Measurements from ENCODE around the gene SCN3A. TPM values are rescaled to one million over a fixed set of nuclear protein-coding genes. Genes with fewer than 3 reads are reported as not detected.

SCN3A gene
- total RNA-seq, 2 experiments from 2014 or later, result 0.07 TPM; not detected in 1

DNA sequence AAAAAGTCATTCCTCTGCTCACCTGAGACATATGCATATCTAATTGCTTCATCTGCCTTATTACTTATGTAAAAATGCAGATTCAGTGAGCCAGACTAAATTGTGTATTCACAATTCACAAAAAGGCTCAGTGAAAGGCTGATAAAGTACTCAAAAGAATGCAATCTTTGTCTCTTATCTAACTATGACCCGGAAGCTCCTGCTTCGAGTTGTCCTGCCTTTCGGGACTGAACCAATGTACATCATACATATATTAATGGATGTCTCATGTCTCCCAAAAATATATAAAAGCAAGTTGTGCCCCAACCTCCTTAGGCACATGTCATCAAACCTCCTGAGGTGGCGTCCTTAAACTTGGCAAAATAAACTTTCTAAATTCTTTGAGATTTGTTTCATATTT is 120.5 kb downstream of the SCN3A start:
- no peaks in the 10 kb centered on the region for H3K27me3 Mint-ChIP-seq

DNA sequence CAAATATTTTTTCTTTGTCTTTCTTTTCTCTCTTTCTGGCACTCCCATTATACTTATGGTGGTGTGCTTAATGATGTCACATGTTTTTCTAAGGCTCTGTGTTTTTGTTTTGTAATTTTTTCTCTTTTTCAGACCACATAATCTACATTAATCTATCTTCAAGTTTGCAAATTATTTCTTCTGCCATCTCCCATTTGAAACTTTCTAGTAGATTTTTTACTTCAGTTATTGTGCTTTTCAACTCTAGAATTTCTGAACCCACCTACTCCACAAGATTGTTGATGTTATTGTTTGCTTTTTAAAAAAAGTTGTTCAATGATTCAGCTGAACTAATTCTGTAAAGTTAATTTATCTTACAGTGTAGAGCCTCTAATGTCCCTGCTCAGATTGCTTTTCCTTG is 121.4 kb downstream of the SCN3A start:
- H3K4me3 Mint-ChIP-seq, result no peak overlapping the region
- ChIA-PET CTCF (no interaction called here), POLR2A (no interaction called here)
- no peaks in the 10 kb centered on the region for H3K36me3 Mint-ChIP-seq (ENCODE audit: low read depth)
- no peaks in the 10 kb centered on the region for H3K4me1 Mint-ChIP-seq (ENCODE audit: low read depth)
- TF ChIP-seq, protein P1, sequence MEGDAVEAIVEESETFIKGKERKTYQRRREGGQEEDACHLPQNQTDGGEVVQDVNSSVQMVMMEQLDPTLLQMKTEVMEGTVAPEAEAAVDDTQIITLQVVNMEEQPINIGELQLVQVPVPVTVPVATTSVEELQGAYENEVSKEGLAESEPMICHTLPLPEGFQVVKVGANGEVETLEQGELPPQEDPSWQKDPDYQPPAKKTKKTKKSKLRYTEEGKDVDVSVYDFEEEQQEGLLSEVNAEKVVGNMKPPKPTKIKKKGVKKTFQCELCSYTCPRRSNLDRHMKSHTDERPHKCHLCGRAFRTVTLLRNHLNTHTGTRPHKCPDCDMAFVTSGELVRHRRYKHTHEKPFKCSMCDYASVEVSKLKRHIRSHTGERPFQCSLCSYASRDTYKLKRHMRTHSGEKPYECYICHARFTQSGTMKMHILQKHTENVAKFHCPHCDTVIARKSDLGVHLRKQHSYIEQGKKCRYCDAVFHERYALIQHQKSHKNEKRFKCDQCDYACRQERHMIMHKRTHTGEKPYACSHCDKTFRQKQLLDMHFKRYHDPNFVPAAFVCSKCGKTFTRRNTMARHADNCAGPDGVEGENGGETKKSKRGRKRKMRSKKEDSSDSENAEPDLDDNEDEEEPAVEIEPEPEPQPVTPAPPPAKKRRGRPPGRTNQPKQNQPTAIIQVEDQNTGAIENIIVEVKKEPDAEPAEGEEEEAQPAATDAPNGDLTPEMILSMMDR (IDR thresholded peaks at IDR 0.05), result no peak
- no peaks in the 10 kb centered on the region for H3K27me3 Mint-ChIP-seq
- DNase-seq, result no peak
- peaks cover 9% of the 10 kb centered on the region for H3K9me3 Mint-ChIP-seq
- H3K27ac Mint-ChIP-seq, result no peak overlapping the region
- no peak for ATAC-seq
- intact Hi-C loops (cut with micrococcal nuclease), result no loop called here

More for the DNA sequence above, 120.5 kb downstream of the SCN3A start:
- CTCF ChIA-PET, result no interaction called here
- no peak for DNase-seq
- no peaks in the 10 kb centered on the region for H3K36me3 Mint-ChIP-seq (ENCODE audit: low read depth)
- H3K27ac Mint-ChIP-seq, result no peak overlapping the region
- no peak for ATAC-seq
- peaks cover 9% of the 10 kb centered on the region for H3K9me3 Mint-ChIP-seq
- no peaks in the 10 kb centered on the region for H3K4me1 Mint-ChIP-seq (ENCODE audit: low read depth)
- no peak overlapping the region for H3K4me3 Mint-ChIP-seq
- TF ChIP-seq, protein P1 (IDR thresholded peaks at IDR 0.05), result no peak
- intact Hi-C loops (cut with micrococcal nuclease), result no loop called here
- POLR2A ChIA-PET, result no interaction called here

DNA sequence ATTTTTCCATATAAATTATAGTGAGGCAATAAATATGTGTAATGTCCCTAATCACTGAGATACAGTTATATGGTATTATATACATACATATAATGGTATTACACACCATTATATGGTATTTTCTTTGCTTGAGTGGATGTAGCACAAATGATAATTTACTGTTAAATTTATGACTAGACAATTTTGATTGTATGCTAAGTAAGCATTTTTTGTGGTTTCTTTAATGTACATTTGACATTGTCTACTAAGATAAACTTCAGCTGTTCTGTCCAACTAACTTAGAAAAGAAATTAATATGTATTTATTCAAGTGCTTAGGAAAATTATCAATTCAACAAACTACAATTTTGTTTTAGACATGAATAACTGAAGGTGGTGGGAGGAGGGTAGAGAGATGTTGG is 122.6 kb downstream of the SCN3A start:
- Mint-ChIP-seq H3K27ac (no peak overlapping the region), H3K36me3 (ENCODE audit: low read depth) (no peaks in the 10 kb centered on the region), H3K4me1 (ENCODE audit: low read depth) (no peaks in the 10 kb centered on the region), H3K9me3 (peaks cover 9% of the 10 kb centered on the region), H3K27me3 (no peaks in the 10 kb centered on the region), H3K4me3 (no peak overlapping the region)
- ChIA-PET POLR2A (no interaction called here), CTCF (no interaction called here)
- DNase-seq, result no peak
- ATAC-seq, result no peak
- intact Hi-C loops (cut with micrococcal nuclease), result no loop called here
- TF ChIP-seq, protein P1 (IDR thresholded peaks at IDR 0.05), result no peak

DNA sequence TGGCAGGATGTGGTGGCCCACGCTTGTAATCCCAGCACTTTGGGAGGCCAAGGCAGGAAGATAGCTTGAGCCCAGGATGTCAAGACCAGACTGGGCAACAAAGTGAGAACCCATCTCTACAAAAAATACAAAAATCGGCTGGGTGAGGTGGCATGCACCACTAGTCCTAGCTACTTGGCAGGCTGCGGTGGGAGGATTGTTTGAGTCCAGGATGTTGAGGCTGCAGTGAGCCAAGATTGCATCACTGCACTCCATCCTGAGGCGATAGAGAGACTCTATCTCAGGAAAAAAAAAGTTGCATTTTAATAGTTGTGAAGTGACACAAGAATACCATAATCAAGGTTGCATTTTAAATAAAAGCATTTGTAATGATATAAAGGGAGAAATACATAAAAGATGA is 124.4 kb downstream of the SCN3A start:
- intact Hi-C loops (cut with micrococcal nuclease), result no loop called here
- TF ChIP-seq, protein P1 (IDR thresholded peaks at IDR 0.05), result no peak
- Mint-ChIP-seq H3K36me3 (ENCODE audit: low read depth) (no peaks in the 10 kb centered on the region), H3K4me3 (no peak overlapping the region), H3K4me1 (ENCODE audit: low read depth) (no peaks in the 10 kb centered on the region), H3K9me3 (peaks cover 9% of the 10 kb centered on the region), H3K27me3 (no peaks in the 10 kb centered on the region), H3K27ac (no peak overlapping the region)
- POLR2A ChIA-PET, result no interaction called here
- CTCF ChIA-PET, result no interaction called here
- DNase-seq, result no peak
- ATAC-seq, result no peak

DNA sequence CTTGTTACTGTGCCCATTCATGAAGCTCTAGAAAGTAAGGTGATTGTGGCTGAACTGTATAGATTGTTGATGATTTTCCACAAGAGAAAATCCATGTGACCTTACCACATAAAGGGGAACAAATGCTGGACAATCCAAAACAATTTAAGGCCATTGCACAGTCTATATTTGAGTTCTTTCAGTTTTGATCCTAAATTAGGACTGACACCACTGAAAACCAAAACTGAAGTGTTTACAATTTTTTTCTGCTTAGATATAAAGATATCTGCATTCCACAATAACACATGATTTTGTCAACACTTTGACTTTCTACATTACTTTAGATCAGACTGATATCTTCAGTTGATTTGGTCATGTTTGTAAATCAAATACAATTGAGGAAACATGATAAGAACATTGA is 124.9 kb downstream of the SCN3A start:
- peaks cover 9% of the 10 kb centered on the region for H3K9me3 Mint-ChIP-seq
- TF ChIP-seq, protein P1 (IDR thresholded peaks at IDR 0.05), result no peak
- H3K4me1 Mint-ChIP-seq (ENCODE audit: low read depth), result no peaks in the 10 kb centered on the region
- ChIA-PET CTCF (no interaction called here), POLR2A (no interaction called here)
- H3K36me3 Mint-ChIP-seq (ENCODE audit: low read depth), result no peaks in the 10 kb centered on the region
- DNase-seq (no peak), ATAC-seq (no peak)
- no peak overlapping the region for H3K4me3 Mint-ChIP-seq
- H3K27ac Mint-ChIP-seq, result no peak overlapping the region
- H3K27me3 Mint-ChIP-seq, result no peaks in the 10 kb centered on the region
- intact Hi-C loops (cut with micrococcal nuclease), result no loop called here
